Spleen (tissue), 11 donors: ENCODE results near the gene ERVMER34-1. TPM values are rescaled to one million over a fixed set of nuclear protein-coding genes. Genes with fewer than 3 reads are reported as not detected.

Experiments
- DNase-seq: peaks from one replicate; pipeline ENCODE4 v3.0.0-alpha.2; 2020
- H3K27ac ChIP-seq, 8 donors: fragments of 200-600 bp; sonication (generic) in 7 of 8; 1 replicate in 4 of 8; 2 replicates in 4 of 8; pipeline versions ENCODE4 v1.5.0 to v1.8.0; 2016 to 2021; ENCODE audit warnings: inconsistent platforms in 4 of 8, mild to moderate bottlenecking in 4 of 8, moderate library complexity in 1 of 8
- H3K27me3 ChIP-seq, 7 donors: fragments of 200-600 bp; sonication (generic) in 6 of 7; replicated peaks in 1 of 7; 1 replicate in 4 of 7; 2 replicates in 3 of 7; pipeline versions ENCODE4 v1.5.0 to v1.8.0; 2016 to 2021; ENCODE audit warnings: inconsistent platforms in 3 of 7, mild to moderate bottlenecking in 1 of 7
- H3K36me3 ChIP-seq, 6 donors: fragments of 200-600 bp; sonication (generic) in 5 of 6; 1 replicate in 4 of 6; 2 replicates in 2 of 6; pipeline versions ENCODE4 v1.5.0 to v1.8.0; 2016 to 2021; ENCODE audit warnings: inconsistent platforms in 2 of 6
- H3K4me1 ChIP-seq, 6 donors: fragments of 200-600 bp; sonication (generic) in 5 of 6; 1 replicate in 3 of 6; 2 replicates in 3 of 6; pipeline versions ENCODE4 v1.5.0 to v1.8.0; 2016 to 2021; ENCODE audit warnings: inconsistent platforms in 3 of 6
- H3K4me3 ChIP-seq, 8 donors: fragments of 200-600 bp; sonication (generic) in 7 of 8; 1 replicate in 4 of 8; 2 replicates in 4 of 8; pipeline versions ENCODE4 v1.5.0 to v1.8.0; 2016 to 2021; ENCODE audit warnings: inconsistent platforms in 4 of 8, mild to moderate bottlenecking in 4 of 8, moderate library complexity in 2 of 8
- H3K9me3 ChIP-seq, 8 donors: fragments of 200-600 bp; sonication (generic) in 7 of 8; 1 replicate in 4 of 8; 2 replicates in 4 of 8; pipeline versions ENCODE4 v1.5.0 to v1.8.0; 2016 to 2021; ENCODE audit warnings: inconsistent platforms in 4 of 8
- CTCF ChIP-seq, 11 experiments: fragments of 200-600 bp in 7 of 11; fragments of 450-650 bp in 4 of 11; sonication (generic) in 4 of 11; IDR thresholded peaks in 8 of 11; conservative IDR thresholded peaks in 3 of 11; 1 replicate in 7 of 11; 2 replicates in 4 of 11; pipeline versions ENCODE4 v1.4.0 to v1.8.0; 2016 to 2021; ENCODE audit warnings: antibody characterized with exemption in 11 of 11, inconsistent platforms in 4 of 11, mild to moderate bottlenecking in 1 of 11
- POLR2A ChIP-seq, 3 donors: fragments of 450-650 bp; IDR thresholded peaks; one replicate each; pipeline ENCODE4 v1.5.1; 2017; ENCODE audit warnings: antibody characterized with exemption in 3 of 3, mild to moderate bottlenecking in 1 of 3
- POLR2AphosphoS5 ChIP-seq, 3 donors: sonication (generic); formaldehyde crosslinking; IDR thresholded peaks; one replicate each; pipeline ENCODE4 v1.5.1; 2017; ENCODE audit warnings: antibody characterized with exemption in 3 of 3
- WGBS, 5 donors: extraction: QIAGEN DNeasy Blood & Tissue Kit in 3 of 5; methylation state at CpG; one replicate each; pipeline versions ENCODE4 v1.1.5 to v1.1.7; 2013 to 2018; 5-methylcytosine and 5-hydroxymethylcytosine counted together
- intact Hi-C: fragments of 100-400 bp; cut with DNase I; formaldehyde crosslinking; loops from one replicate; pipeline ENCODE4 v1.15.0; 2023; ENCODE audit warnings: low total_unique reads
- polyA plus RNA-seq, 3 donors: library from polyadenylated mRNA; stranded (reverse); fragments of 200-250 nt; gene quantifications; one replicate each; pipeline ENCODE4 v1.2.1, GENCODE V29; 2013
- total RNA-seq, 7 donors: library from RNA; depleted of rRNA in 3 of 7; stranded (reverse); fragments of >200 nt in 3 of 7; fragmentation: NEBNext Ultra II Directional in 4 of 7; extraction: Animal tissue kit (Norgen Biotek cat#: 25700) in 4 of 7; gene quantifications; one replicate each; pipeline versions ENCODE4 v1.1.0 to v1.2.1, GENCODE V29; 2016 to 2021
- donor health status: healthy with polysubstance abuse.
- donor health status: DM: no; HTN: no; CAD: no; lungs with moderate emphysema.
- donor health status: DM: no; HTN: no; CAD: no.
- donor health status: Bipolar disorder and iron deficiency.
- donor health status: healthy.
- donor health status: DM: no; HTN: no; CAD: no.
- donor health status: DM: yes; HTN: yes; CAD: no.

Gene ERVMER34-1
- total and polyA plus RNA-seq, 10 donors = 0.09 to 2.6 (median 0.86) TPM

GRCh38 chr4:52751487-52751911, 274 bp upstream of the ERVMER34-1 start:
- H3K27me3 ChIP-seq = peaks cover 3 to 57% (median 29%) of the 10 kb centered on the region in 7 donors
- H3K36me3 ChIP-seq = no peaks in the 10 kb centered on the region
- peaks cover 3 to 16% (median 12%) of the 10 kb centered on the region in 6 donors for H3K4me1 ChIP-seq
- no peaks in the 10 kb centered on the region for H3K9me3 ChIP-seq
- intact Hi-C loops = no loop called here
- H3K27ac ChIP-seq = peak overlapping the region in 1 of 8 donors; percentile 1
- TF ChIP-seq POLR2A (IDR thresholded peaks at IDR 0.05) (no peak), CTCF (IDR thresholded peaks at IDR 0.05 in 8 of 11, conservative IDR thresholded peaks at IDR 0.05 in 3 of 11) (no peak), POLR2AphosphoS5 (IDR thresholded peaks at IDR 0.05) (no peak)
- WGBS, 5 donors = 7 to 12% (median 11%) methylated on average over 20 to 26 of the region's 26 CpGs
- peak overlapping the region; percentile 32 to 71 (median 37) for H3K4me3 ChIP-seq
- DNase-seq = no peak

GRCh38 chr4:52750213-52750612, 1.0 kb downstream of the ERVMER34-1 start:
- intact Hi-C loops = no loop called here
- H3K4me1 ChIP-seq = peaks cover 3 to 16% (median 12%) of the 10 kb centered on the region in 6 donors

GRCh38 chr4:52748432-52748831, 2.8 kb downstream of the ERVMER34-1 start:
- no peak for TF ChIP-seq CTCF (IDR thresholded peaks at IDR 0.05 in 8 of 11, conservative IDR thresholded peaks at IDR 0.05 in 3 of 11)
- TF ChIP-seq POLR2A (IDR thresholded peaks at IDR 0.05) = no peak
- TF ChIP-seq POLR2AphosphoS5 (IDR thresholded peaks at IDR 0.05) = no peak
- H3K4me1 ChIP-seq = peaks cover 3 to 16% (median 12%) of the 10 kb centered on the region in 6 donors
- H3K4me3 ChIP-seq = no peak overlapping the region
- H3K9me3 ChIP-seq = no peaks in the 10 kb centered on the region
- peaks cover 3 to 49% (median 29%) of the 10 kb centered on the region in 7 donors for H3K27me3 ChIP-seq
- H3K36me3 ChIP-seq = no peaks in the 10 kb centered on the region
- no peak for DNase-seq
- 87 to 93% (median 89%) methylated on average over 6 of the region's 6 CpGs for WGBS, 5 donors
- intact Hi-C loops = no loop called here
- H3K27ac ChIP-seq = no peak overlapping the region

More at GRCh38 chr4:52750213-52750612, 1.0 kb downstream of the ERVMER34-1 start:
- Histone ChIP-seq H3K4me3 (peak overlapping the region in 1 of 8 donors; percentile 71), H3K27ac (no peak overlapping the region), H3K9me3 (no peaks in the 10 kb centered on the region), H3K36me3 (no peaks in the 10 kb centered on the region), H3K27me3 (peaks cover 3 to 57% (median 29%) of the 10 kb centered on the region in 7 donors)
- DNase-seq = no peak
- 88 to 98% (median 94%) methylated on average over 11 of the region's 11 CpGs for WGBS, 5 donors
- TF ChIP-seq POLR2A (IDR thresholded peaks at IDR 0.05) (no peak), POLR2AphosphoS5 (IDR thresholded peaks at IDR 0.05) (no peak), CTCF (IDR thresholded peaks at IDR 0.05 in 8 of 11, conservative IDR thresholded peaks at IDR 0.05 in 3 of 11) (no peak)

- Histone ChIP-seq H3K9me3 (no peaks in the 10 kb centered on the region), H3K4me1 (no peaks in the 10 kb centered on the region), H3K27ac (no peak overlapping the region), H3K36me3 (no peaks in the 10 kb centered on the region), H3K4me3 (no peak overlapping the region), H3K27me3 (peaks cover 0 to 14% (median 5%) of the 10 kb centered on the region in 7 donors)
- WGBS, 5 donors = 84 to 93% (median 90%) methylated on average over 5 of the region's 5 CpGs
- no peak for TF ChIP-seq CTCF (IDR thresholded peaks at IDR 0.05 in 8 of 11, conservative IDR thresholded peaks at IDR 0.05 in 3 of 11)
- no peak for TF ChIP-seq POLR2AphosphoS5 (IDR thresholded peaks at IDR 0.05)
- no peak for TF ChIP-seq POLR2A (IDR thresholded peaks at IDR 0.05)
- intact Hi-C loops = no loop called here
- no peak for DNase-seq
These were observed 6.6 kb downstream of the ERVMER34-1 start for GRCh38 chr4:52744588-52744987.
